ENCODE results near the gene ENKD1. TPM values are rescaled to one million over a fixed set of nuclear protein-coding genes. Genes with fewer than 3 reads are reported as not detected.

The ENKD1 gene
- total and polyA plus RNA-seq, 2 of the 13 experiments (the other 11 are each of a cell fraction or from before 2014, with no cell fraction given) = 10.8 to 20.8 TPM

GRCh38 chr16:67667817-67668494, 1.4 kb upstream of the ENKD1 start (continued):
- TF ChIP-seq ZSCAN5A (CRISPR knock-in tag; IDR thresholded peaks at IDR 0.05; ENCODE audit: borderline replicate concordance) (0 out of 2 replicates have a peak, but pooled peaks have one; percentile 4), ZFX (CRISPR knock-in tag; IDR thresholded peaks at IDR 0.05; ENCODE audit: low read depth) (peak; percentile 91), ZBTB26 (CRISPR knock-in tag; IDR thresholded peaks at IDR 0.05; ENCODE audit: borderline replicate concordance) (peak; percentile 70; the same call in 1 of the 2 replicates), ZFY (CRISPR knock-in tag; IDR thresholded peaks at IDR 0.05) (peak; percentile 65; the same call in 1 of the 2 replicates), ZNF33B (CRISPR knock-in tag; IDR thresholded peaks at IDR 0.05) (no peak), TBX3 (IDR thresholded peaks at IDR 0.05; ENCODE audit: borderline replicate concordance) (no peak), ZNF543 (CRISPR knock-in tag; IDR thresholded peaks at IDR 0.05) (no peak; the same call in 1 of the 2 replicates), MBD4 (IDR thresholded peaks at IDR 0.05; ENCODE audit: borderline replicate concordance, low read length) (no peak), ONECUT2 (CRISPR knock-in tag; IDR thresholded peaks at IDR 0.05) (no peak), HOXD1 (CRISPR knock-in tag; IDR thresholded peaks at IDR 0.05) (no peak), CSRNP1 (CRISPR knock-in tag; IDR thresholded peaks at IDR 0.05) (0 out of 2 replicates have a peak, but pooled peaks have one; percentile 21), NONO (IDR thresholded peaks at IDR 0.05) (no peak), NONO (CRISPR knock-in tag; conservative IDR thresholded peaks at IDR 0.05) (peak; percentile 56; the same call in 1 of the 2 replicates), MXD4 (CRISPR knock-in tag; IDR thresholded peaks at IDR 0.05) (peak; percentile 78), ZNF598 (CRISPR knock-in tag; IDR thresholded peaks at IDR 0.05; ENCODE audit: borderline replicate concordance) (peak; percentile 83; the same call in 1 of the 2 replicates), FOXC1 (CRISPR knock-in tag; IDR thresholded peaks at IDR 0.05; ENCODE audit: borderline replicate concordance) (peak; percentile 84; the same call in 1 of the 2 replicates), ARNTL (CRISPR knock-in tag; IDR thresholded peaks at IDR 0.05) (no peak), MYPOP (CRISPR knock-in tag; IDR thresholded peaks at IDR 0.05) (peak; percentile 57; the same call in 1 of the 2 replicates), ZNF619 (CRISPR knock-in tag; IDR thresholded peaks at IDR 0.05) (peak; percentile 88; the same call in 1 of the 2 replicates), FOXO4 (CRISPR knock-in tag; conservative IDR thresholded peaks at IDR 0.05) (0 out of 2 replicates have a peak, but pooled peaks have one; percentile 44), ZNF383 (CRISPR knock-in tag; IDR thresholded peaks at IDR 0.05; ENCODE audit: borderline replicate concordance) (peak; percentile 74)
- TF ChIP-seq, protein P1, sequence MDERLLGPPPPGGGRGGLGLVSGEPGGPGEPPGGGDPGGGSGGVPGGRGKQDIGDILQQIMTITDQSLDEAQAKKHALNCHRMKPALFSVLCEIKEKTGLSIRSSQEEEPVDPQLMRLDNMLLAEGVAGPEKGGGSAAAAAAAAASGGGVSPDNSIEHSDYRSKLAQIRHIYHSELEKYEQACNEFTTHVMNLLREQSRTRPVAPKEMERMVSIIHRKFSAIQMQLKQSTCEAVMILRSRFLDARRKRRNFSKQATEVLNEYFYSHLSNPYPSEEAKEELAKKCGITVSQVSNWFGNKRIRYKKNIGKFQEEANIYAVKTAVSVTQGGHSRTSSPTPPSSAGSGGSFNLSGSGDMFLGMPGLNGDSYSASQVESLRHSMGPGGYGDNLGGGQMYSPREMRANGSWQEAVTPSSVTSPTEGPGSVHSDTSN (CRISPR knock-in tag; IDR thresholded peaks at IDR 0.05) = peak; percentile 82

All from HepG2 (cell line).